Stimulated activated CD4-positive, alpha-beta T cell treated with anti-CD3 and anti-CD28 coated beads, Interleukin-2, amount 100 ng/mL, for 24 hours (primary cell): ENCODE measurements around the gene PSD4.

Experiments
- DNase-seq, 2 donors: peaks; one replicate each; pipeline ENCODE4 v3.0.0-alpha.2; 2020

Gene PSD4

DNA sequence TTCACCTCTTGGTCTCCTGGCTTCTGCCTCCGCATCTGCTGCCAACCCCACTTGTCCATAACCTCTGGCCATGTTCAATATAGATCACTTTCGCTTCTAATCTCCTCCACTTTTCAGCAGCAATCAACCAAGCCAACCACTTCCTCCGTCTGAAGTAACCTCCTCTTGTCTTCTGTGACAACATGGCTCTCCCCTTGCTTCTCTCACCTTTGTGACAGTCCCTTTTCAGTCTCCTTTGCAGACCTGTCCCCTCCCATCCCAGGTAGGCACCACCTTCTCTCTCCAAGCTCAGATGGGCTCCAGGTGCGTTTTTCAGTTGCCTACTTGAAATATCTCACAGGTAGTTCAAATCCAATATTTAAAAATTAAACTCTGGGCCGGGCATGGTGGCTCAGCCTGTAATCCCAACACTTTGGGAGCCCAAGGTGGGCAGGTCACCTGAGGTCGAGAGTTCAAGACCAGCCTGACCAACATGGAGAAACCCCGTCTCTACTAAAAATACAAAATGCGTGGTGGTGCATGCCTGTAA is 4.7 kb upstream of the PSD4 start:
- DNase-seq: peak in 1 of 2 donors; percentile 18

DNA sequence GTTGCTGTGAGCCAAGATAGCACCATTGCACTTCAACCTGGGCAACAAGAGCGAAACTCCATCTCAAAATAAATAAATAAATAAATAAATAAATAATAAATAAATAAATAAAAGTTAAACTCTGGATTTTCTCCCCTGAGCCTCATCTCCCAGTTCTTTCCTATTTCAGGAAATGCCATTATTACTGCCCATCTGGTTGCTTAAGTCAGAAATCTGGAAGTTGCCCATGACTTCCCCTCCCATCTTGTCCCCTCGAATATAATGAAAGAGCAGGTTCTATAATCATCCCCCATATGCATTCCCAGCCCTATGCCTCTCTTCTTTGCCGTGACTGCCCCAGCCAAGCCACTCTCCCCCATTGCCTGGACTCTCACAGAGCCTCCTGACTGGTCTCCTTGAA is 4.2 kb upstream of the PSD4 start:
- DNase-seq: no peak

DNA sequence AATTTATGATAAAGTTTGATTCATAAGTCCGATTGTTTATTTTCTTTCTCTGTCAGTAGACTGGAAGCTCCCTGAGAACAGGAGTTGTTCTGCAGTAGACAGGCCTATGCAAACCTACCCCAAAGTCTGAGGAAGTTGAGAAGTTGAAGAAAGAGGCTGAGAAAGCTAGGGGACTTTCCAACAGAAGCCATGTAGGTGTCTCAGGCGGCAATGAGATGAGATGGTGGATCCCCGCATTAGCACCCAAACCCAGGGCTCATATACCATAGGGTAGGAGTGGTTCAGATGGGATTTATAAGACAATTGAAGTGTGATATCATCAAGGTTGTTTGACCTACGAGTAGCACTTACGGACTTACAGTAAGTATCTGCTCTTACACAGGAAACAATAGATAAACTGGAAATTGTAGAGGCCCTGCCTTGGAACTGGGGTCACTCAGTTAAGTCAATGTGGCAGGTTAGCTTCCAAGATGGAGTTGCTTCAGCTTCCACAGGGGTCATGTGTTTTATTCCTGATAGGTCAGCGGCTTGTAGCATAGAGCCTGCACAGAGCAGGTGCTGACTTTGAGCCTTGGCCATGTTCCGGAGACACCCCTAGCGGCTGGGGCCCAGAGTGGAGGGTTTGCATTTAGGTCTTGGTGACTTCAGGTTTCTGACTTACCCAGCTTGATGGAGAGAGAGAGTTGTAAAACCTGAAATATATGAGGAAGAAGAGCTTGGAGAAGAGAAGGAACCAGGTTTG is 2.3 kb upstream of the PSD4 start:
- no peak for DNase-seq

DNA sequence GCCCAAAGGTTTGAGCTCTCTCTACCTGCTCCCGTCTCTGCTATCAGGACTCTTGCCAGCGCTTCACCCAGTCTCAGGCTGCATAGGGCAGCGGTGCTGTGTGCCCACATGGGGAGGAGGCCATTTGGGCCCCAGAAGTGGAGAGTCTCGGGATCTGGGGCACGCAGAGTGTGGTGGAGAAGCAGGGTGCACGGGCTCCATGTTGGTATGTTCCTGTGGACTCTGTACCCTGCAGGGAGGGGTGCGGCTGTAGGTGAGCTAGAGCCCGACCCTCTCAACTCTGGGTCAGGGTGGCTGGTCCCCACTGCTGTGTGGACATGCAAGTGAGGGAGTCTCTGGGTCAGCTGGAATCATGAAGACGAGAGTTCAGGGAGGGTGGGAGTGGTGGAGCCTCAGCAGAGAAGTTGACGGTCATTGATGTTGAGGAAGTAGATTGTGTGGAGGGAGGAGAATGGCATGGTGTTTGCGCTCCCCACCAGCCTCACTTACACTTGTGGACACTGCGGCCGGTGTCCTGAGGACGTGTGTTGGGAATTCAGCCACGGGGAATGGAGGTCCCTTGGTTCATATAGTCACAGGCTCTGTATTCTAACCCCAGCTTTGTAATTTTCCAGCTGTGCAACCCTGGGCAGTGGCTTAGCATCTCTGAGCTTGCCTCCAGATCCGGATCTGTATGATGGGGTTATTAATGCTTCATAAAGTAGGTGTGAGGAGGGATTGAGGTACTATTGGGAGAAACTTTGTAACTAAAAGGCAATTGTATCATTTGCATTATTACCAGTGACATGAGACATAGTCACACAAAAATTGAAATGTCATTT is 840 bp upstream of the PSD4 start:
- no peak for DNase-seq

DNA sequence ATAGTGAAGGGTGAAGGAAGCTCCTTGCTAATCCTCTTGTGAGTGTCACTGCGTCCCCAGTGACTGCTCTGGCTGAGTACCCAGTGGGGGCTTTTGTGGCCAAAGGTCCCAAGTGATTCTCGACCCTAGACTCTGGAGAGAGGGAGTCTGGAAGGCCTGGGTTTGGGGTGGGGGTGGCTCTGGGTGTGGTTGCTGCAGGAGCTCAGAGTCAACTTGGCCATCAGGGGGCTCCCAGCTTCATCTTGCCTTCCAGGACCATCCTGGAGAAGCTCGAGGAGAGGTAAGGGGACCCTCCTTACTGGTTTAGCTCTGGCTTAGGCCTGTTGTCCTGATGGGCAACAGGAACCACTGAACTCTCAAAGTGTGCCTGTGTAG is 592 bp downstream of the PSD4 start:
- DNase-seq: peak in 1 of 2 donors; percentile 28

DNA sequence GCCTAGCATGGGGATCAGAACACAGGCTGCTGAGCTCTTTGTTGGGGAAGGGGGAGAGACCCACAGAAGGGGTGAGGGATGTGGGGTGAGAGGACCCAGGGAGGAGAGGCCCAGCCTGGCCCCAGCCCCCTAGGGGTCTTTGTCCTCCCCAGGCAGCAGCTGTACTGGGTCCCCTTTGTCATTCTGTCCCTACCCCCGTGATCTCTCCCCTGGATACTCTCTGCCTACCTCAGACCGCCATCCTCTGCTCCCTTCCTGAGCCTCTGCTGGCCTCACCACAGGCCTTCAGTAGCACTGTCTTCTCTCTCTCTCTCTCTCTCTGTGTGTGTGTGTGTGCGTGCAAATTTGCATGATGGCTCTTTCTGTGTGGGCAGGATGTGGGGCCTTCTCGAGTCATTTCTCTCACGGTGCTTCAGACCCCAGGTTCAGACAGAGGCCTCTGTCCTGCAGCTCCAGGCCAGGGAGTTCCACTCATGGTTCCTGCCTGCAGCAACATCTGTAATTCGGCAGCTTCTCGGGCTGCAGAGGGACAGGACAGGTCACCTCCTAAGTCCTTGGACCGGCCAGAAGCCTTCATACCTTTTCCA is 1.4 kb downstream of the PSD4 start:
- DNase-seq: peak; percentile 67 to 70

DNA sequence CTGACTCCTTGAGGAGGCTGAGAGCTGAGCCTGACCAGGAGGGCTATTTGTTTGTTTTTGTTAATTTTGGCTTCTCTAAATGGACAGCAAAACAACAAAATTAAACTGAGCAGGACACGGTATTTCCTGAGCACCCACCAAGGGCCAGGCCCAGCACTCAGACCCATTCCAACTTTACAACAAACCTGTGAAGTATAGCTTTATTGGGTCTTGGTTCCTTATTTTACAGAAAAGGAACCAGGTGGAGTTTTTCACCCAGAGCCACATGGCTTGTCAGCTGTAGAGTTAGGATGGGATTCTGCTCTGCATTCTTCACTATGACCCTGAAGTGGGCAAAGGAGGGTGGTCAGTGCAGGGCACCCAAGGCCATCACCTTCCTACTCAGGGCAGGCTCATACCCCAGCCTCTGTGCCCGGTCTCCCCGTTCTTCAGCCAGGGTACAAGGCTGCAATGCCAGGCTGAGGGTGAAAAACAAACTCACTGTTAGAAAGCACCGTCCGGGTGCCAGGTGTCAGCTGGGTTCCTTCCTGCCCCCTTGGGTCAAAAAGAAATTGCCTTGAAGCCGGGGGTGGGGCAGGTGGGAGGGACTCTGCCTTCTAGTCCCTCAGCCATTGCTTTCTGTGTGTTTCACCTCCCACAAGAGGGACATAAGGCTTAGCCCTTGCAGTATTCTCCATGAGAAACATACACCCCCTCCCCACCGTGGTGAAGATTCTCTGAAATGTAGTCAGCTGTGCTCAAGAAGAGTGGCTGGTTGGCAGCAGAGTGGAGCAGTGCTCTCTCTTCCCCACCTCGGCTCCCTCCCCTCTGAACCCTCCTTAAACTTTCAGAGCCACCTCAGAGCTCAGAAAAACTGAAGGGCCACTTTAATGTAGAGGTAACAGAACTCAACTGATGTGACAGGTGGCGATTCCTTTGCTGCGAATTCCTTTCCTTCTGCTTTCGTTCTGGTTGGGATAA is 2.2 kb downstream of the PSD4 start:
- peak in 1 of 2 donors; percentile 31 for DNase-seq

DNA sequence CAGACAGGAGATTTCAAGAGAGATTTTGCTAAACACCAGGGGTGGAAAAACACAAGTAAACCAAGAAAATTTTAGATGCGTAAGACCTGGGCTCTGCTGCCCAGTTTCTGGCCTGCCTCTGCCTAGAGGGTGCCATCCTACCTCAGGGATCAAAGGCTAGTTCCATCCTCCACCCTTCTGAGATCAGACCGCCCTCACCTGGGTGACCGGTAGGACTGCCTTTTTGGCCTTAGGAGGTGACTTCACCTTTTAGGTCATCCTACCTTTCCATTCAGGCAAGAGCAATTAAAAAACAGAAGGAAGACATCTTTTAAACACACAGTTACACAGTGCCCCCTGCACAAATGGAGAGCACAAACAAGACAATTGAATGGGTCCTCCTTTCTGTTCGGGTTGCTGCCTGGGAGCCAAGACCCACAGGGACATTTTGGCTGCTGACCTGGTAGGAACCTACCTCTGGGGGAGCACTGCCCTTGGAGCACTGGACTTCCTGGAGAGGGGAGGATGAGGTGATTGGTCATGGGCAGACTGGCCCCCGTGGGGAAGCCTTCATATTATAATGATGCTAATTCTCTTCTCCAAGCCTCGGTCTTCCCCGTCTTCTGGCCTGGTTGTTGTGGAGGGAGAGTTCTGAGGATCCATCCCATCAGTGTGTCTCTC is 3.1 kb downstream of the PSD4 start:
- no peak for DNase-seq

DNA sequence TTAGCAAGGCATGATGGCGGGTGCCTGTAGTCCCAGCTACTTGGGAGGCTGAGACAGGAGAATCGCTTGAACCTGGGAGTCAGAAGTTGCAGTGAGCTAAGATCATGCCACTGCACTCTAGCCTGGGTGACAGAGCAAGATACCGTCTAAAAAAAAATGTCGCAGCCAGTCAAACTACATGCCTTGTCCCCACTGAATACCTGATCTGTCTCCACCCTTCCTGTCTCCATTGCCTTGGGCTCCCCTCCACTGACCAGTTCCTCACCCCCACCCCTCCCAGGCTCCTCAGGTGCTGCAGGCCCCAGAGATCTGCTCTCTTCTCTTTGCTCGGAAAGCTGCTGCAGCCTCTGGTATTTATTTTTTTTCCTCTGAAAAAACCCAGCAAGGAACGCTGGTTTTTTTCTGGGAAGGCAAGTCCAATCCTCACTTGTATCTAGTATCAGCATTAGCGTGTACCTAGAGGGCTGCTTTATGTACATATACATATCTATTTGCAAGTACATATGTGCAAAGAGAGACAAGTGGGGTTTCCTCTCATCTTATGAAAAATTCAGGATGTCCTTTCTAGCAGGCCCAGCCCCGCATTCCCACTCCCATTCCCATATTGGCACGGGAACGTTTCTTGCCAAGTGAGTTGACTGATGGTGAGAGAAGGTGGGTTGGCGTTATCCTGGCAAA is 4.4 kb downstream of the PSD4 start:
- no peak for DNase-seq

DNA sequence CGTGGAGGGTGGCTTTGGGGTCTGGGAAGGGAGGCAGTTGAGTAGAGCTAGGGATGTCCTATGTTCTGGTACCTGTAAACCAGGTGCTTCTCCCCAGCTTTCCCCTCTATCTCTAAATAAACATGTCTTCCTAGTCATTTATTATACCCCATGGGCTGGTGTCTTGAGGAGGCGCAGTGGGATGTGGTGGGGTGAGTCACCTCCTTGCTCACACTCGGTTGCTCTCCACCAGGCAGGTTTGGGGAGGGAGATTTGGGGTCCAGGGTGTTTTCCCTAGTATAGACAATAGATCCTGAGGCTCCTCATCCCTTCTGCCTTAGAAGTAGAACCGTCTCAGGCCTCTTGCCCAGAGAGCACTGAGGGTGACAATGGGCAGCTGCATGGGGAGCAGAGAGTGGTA is 5.1 kb downstream of the PSD4 start:
- DNase-seq: peak; percentile 61 to 64

DNA sequence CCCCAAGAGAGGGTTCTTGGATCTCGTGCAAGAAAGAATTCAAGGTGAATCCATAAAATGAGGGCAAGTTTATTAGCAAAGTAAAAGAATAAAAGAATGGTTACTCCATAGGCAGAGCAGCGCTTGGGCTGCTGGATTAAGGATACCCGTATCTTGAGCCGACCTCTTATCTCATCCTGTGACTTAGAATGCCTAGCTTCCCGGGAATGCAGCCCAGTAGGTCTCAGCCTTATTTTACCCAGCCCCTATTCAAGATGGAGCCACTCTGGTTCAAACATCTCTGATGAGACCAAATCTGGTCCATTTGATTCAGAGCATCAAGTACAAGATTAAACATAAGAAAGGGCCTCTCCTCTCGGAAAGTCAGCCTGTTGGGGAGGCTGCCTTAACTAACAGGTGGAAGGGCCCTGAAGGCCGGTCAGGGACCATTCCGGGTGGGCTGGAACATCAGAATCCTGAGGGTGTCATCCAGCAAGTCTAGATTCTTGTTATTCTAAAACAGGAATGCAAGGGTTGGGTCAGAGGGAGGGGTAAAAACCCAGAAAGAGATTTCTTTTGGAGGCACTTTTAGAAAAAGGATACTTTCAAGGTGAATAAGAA is 5.8 kb downstream of the PSD4 start:
- no peak for DNase-seq

DNA sequence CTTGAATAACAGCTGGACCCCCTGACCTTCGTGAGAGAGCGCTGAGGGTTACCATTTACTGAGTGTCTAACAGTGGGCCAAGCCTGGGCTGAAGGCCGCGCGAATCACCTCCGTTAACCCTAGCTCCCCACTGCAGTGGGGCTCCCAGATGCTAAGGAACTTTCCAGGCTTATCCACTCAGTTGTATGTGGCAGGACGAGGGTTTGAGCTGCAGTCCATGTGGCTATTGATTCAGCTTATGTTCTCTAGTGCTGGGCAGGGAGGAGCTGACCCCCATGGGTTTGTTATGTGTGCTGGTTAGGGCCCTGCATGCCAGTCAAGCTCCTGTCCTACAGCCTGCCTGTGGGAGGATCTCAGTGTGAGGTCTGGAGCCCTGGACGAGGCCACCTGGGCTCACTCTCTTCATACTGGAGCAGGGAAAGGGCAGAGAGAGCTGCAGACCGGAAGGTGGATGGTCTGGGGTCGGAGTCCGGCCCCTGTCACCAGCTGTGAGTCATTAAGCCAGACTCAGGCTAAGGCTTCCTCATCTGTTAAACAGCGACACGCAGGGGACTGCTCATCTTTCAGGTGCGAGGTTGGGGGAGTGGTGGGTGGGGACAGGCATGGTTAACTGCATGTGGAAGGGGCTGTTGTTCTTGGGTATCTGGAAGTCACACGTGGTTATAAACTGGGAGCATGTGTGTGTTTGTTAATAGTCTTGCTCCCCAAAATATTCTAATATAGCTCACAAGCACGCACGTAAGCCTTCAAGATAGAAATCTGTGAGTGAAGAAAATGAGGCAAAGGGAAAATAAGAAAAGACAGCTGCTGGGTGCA is 6.6 kb downstream of the PSD4 start:
- DNase-seq: no peak

DNA sequence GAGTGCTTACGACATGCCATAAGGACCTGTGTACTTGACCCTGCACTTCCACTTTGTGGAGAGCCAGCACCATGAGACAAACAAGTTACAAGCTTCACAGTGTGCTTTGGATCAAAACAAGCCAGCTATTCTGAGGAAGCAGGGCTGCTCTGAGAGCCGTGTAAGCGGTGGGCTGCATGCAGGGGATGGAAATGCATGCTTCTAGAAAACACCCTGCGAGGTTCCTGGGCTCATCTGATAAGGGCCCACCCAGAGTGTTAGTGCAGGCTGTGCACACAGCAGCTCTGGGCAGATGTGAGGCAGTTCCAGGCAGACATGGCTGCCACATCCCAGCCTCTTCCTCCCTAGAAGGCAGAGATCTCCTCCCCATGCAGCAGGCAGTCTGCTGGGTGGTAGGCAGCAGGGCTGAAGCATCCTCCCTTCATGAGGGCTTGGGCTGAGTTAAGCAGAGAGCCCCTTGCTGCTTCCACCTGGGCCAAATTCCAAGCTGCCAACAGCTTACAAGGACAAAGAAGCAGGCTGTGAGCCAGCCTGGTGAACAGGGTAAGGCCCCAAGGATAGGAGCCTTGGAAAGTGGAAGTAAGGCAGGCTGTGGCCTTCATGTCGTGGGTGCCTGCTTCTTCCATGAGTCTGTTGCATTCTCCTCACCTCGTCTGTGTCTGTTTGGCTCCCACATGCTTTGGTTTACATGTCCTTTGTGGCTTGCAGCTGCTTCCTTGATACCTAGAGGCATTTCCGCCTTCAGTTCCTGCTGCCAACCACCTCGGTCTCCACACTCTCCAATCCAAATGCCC is 7.7 kb downstream of the PSD4 start:
- no peak for DNase-seq

DNA sequence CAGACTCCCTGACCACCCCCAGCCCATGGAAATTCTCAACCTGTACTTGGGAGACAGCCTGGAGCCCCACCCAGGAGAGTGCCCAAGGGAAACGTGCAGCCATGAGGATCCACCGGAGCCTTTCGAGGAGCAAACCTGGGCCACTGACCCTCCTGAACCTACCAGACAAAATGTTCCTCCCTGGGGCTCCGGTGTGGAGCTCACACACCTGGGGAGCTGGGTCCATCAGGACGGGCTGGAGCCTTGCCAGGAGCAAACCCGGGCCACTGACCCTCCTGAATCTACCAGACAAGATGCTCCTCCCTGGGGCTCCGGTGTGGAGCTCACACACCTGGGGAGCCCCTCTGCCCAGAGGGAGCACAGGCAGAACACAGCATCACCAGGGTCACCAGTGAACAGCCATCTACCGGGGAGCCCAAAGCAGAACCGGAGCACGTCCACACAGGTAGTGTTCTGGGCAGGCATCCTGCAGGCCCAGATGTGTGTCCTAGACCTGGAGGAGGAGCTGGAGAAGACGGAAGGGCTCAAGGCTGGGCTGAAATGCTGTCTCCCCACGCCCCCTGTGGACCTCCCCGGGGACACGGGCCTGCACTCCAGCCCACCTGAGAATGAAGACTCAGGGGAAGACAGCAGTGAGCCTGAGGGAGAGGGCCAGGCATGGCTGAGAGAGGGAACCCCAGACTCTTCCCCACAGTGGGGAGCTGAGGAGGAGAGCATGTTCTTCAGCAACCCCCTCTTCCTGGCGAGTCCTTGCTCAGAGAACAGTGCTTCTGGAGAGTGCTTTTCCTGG is 8.9 kb downstream of the PSD4 start:
- no peak for DNase-seq

DNA sequence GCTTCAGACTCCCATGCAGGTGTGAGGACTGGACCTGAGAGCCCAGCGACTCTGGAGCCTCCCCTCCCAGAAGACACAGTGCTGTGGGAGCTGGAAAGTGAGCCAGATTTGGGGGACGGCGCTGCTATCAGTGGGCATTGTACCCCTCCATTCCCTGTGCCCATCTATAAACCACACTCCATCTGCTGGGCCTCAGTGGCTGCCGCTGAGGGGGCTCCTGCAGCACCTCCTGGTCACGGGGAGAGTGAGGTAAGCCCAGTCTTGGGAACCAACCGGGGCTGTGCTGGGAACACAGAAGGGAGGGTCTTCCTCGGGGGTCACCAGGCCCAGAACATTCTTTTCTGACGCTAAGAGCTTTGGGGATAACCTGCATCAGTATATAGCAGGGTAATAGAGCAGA is 9.5 kb downstream of the PSD4 start:
- DNase-seq: no peak

DNA sequence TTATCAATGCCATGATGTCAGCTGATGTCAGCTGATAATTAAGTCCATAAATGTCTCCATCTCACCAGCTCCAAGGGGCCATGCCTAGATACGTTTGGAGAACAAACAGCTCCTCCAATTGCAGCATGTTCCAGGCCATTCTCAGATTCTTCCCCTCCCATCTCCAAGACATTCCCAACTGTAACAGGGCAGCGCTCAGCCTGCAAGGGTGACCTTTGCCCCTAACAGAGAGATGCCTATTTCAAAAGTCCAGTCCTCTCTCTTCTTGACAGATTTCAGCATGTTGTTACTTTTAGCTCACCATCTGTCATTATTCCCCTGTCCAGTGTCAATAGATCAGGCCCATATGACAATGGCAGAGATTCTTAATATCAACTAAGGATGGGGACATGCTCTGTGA is 9.9 kb downstream of the PSD4 start:
- DNase-seq: no peak

DNA sequence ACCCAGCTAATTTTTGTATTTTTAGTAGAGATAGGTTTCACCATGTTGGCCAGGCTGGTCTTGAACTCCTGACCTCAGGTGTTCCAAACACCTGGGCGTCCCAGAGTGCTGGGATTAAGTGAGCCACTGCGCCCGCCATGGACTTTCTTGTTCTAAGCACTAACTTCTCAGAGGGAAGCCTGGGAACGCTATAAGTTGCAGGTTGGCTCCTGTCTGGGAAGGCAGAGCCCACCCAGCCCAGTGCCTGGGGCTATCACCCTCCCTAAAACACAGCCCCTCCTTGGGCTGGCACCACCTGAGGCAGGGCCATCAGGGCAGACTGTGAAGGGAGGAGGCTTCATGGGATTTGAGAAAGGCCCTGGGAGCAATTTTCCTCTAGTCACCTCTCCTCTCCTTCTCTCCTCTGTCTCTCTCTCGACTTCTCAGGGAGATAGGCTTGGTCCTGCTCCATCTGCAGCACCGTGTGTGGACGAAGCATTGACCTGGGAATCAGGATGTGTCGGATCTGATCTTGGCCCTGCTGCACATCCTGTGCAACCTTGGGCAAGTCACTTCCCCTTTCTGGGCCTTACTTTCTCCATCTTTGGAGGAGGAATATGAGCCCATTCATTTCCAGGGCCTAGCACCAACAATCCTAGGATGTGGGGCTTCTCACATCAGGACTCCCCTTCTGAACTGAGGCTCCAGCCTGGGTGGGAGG is 10.9 kb downstream of the PSD4 start:
- DNase-seq: no peak
